HL-60 (cell line): ENCODE results near the gene TSSK2.

ENCODE experiments used
- CTCF ChIP-seq: IDR thresholded peaks from one replicate; pipeline ENCODE4 v1.5.1; 2011; ENCODE audit warnings: low read length, control low read depth, inconsistent platforms; ENCODE audit not compliant: insufficient read depth
- REST ChIP-seq: IDR thresholded peaks from 2 replicates; pipeline ENCODE4 v1.6.1; 2012; ENCODE audit warnings: low read depth; ENCODE audit not compliant: insufficient replicate concordance

GRCh38 chr22:19119949-19120348 lies 11.2 kb upstream of the TSSK2 start:
- TF ChIP-seq CTCF (no peak), REST (no peak)
